ENCODE measurements around the gene C8G. TPM values are rescaled to one million over a fixed set of nuclear protein-coding genes. Genes with fewer than 3 reads are reported as not detected.

The C8G gene
- total and polyA plus RNA-seq, 9 of the 15 experiments (the other 6 are each of a cell fraction or from before 2014, with no cell fraction given), result 0.35 to 5.9 (median 2.7) TPM; not detected in 2

GRCh38 chr9:136991993-136992818 lies 47.2 kb downstream of the C8G start, which contains the start of gene PAXX (continued):
- TF ChIP-seq ZBTB9 (CRISPR knock-in tag; IDR thresholded peaks at IDR 0.05) (peak; percentile 34; the same call in 1 of the 2 replicates), PTRF (tag; IDR thresholded peaks at IDR 0.05) (no peak), MLLT1 (IDR thresholded peaks at IDR 0.05) (no peak), ZNF212 (CRISPR knock-in tag; IDR thresholded peaks at IDR 0.05) (no peak), GTF2E2 (tag; IDR thresholded peaks at IDR 0.05) (no peak), FIP1L1 (IDR thresholded peaks at IDR 0.05; ENCODE audit: low read depth, low read length, poor library complexity, severe bottlenecking) (peak; percentile 10), NFXL1 (CRISPR knock-in tag; IDR thresholded peaks at IDR 0.05) (no peak), HDAC2 (IDR thresholded peaks at IDR 0.05) (peak; percentile 42), HDAC6 (IDR thresholded peaks at IDR 0.05; ENCODE audit: low read depth, low read length) (no peak), AFF4 (CRISPR knock-in tag; IDR thresholded peaks at IDR 0.05) (0 out of 2 replicates have a peak, but pooled peaks have one; percentile 25), CREBBP (IDR thresholded peaks at IDR 0.05; ENCODE audit: low read depth, low read length) (no peak), BCL6 (CRISPR knock-in tag; IDR thresholded peaks at IDR 0.05) (no peak), BRCA1 (IDR thresholded peaks at IDR 0.05) (no peak), BRCA1 (CRISPR knock-in tag; IDR thresholded peaks at IDR 0.05) (no peak), HMBOX1 (IDR thresholded peaks at IDR 0.05) (no peak), THRB (CRISPR knock-in tag; conservative IDR thresholded peaks at IDR 0.05) (no peak), GATAD2B (IDR thresholded peaks at IDR 0.05; ENCODE audit: borderline replicate concordance) (peak; percentile 89), ADNP (tag; IDR thresholded peaks at IDR 0.05) (no peak), ZNF174 (CRISPR knock-in tag; IDR thresholded peaks at IDR 0.05) (no peak), ZBED1 (IDR thresholded peaks at IDR 0.05) (no peak), MIER1 (IDR thresholded peaks at IDR 0.05; ENCODE audit: low read depth) (no peak)
